Thyroid gland (tissue), 4 donors: ENCODE data around the gene POU6F2. TPM values are rescaled to one million over a fixed set of nuclear protein-coding genes. Genes with fewer than 3 reads are reported as not detected.

Source experiments
- DNase-seq, 2 donors: peaks; one replicate each; pipeline ENCODE4 v3.0.0-alpha.2; 2019
- H3K27ac ChIP-seq, 3 donors: fragments of 200-600 bp; sonication (generic); 1 replicate in 2 of 3; 2 replicates in 1 of 3; pipeline ENCODE4 v1.5.1; 2016 to 2019; ENCODE audit warnings: mild to moderate bottlenecking in 1 of 3, moderate library complexity in 1 of 3
- H3K27me3 ChIP-seq: fragments of 200-600 bp; sonication (generic); one replicate; pipeline ENCODE4 v1.5.1; 2019
- H3K36me3 ChIP-seq, 2 donors: fragments of 200-600 bp; sonication (generic); one replicate each; pipeline ENCODE4 v1.5.1; 2016 to 2019
- H3K4me1 ChIP-seq, 2 donors: fragments of 200-600 bp; sonication (generic); one replicate each; pipeline ENCODE4 v1.5.1; 2017 to 2019
- H3K4me3 ChIP-seq, 3 donors: fragments of 200-600 bp; sonication (generic); replicated peaks in 1 of 3; 1 replicate in 2 of 3; 2 replicates in 1 of 3; pipeline ENCODE4 v1.5.1; 2016; ENCODE audit warnings: mild to moderate bottlenecking in 1 of 3
- H3K9me3 ChIP-seq: fragments of 200-600 bp; sonication (generic); one replicate; pipeline ENCODE4 v1.5.1; 2017
- CTCF ChIP-seq, 6 experiments: fragments of 200-600 bp in 3 of 6; fragments of 450-650 bp in 3 of 6; sonication (generic) in 3 of 6; IDR thresholded peaks; one replicate each; pipeline ENCODE4 v1.5.1; 2016 to 2019; ENCODE audit warnings: antibody characterized with exemption in 6 of 6, mild to moderate bottlenecking in 2 of 6, inconsistent platforms in 1 of 6, moderate library complexity in 1 of 6
- POLR2A ChIP-seq, 2 donors: fragments of 450-650 bp; IDR thresholded peaks; one replicate each; pipeline ENCODE4 v1.6.1; 2017; ENCODE audit warnings: antibody characterized with exemption in 2 of 2, mild to moderate bottlenecking in 2 of 2, moderate library complexity in 1 of 2
- WGBS, 2 donors: methylation state at CpG; one replicate each; pipeline ENCODE4 v1.1.5; 2017; 5-methylcytosine and 5-hydroxymethylcytosine counted together
- intact Hi-C: fragments of 100-400 bp; cut with DNase I; formaldehyde crosslinking; loops from one replicate; pipeline ENCODE4 v1.15.1; 2023
- total RNA-seq, 4 donors: library from RNA; depleted of rRNA; stranded (reverse); fragments of >200 nt; gene quantifications; one replicate each; pipeline ENCODE4 v1.2.3, GENCODE V29; 2016

Gene POU6F2
- total RNA-seq, 4 donors from 2014 or later: 0.33 TPM; not detected in 3

- no peak overlapping the region for H3K4me3 ChIP-seq
- H3K4me1 ChIP-seq: no peaks in the 10 kb centered on the region
- H3K36me3 ChIP-seq: no peaks in the 10 kb centered on the region
- no peak for DNase-seq
- WGBS, 2 donors: 81 to 83% methylated on average over 3 of the region's 3 CpGs
- H3K27me3 ChIP-seq: no peaks in the 10 kb centered on the region
- TF ChIP-seq POLR2A (IDR thresholded peaks at IDR 0.05): no peak
- no peak for TF ChIP-seq CTCF (IDR thresholded peaks at IDR 0.05)
- intact Hi-C loops: no loop called here
- no peak overlapping the region for H3K27ac ChIP-seq
- H3K9me3 ChIP-seq: no peaks in the 10 kb centered on the region
Observed at GRCh38 chr7:39181398-39181797, 203.7 kb downstream of the POU6F2 start.

- no peaks in the 10 kb centered on the region for H3K27me3 ChIP-seq
- no peaks in the 10 kb centered on the region for H3K9me3 ChIP-seq
- no peak overlapping the region for H3K4me3 ChIP-seq
- TF ChIP-seq POLR2A (IDR thresholded peaks at IDR 0.05) (no peak), CTCF (IDR thresholded peaks at IDR 0.05) (no peak)
- H3K36me3 ChIP-seq: no peaks in the 10 kb centered on the region
- intact Hi-C loops: no loop called here
- no peak overlapping the region for H3K27ac ChIP-seq
- DNase-seq: no peak
- 93 to 96% methylated on average over 2 of the region's 2 CpGs for WGBS, 2 donors
- no peaks in the 10 kb centered on the region for H3K4me1 ChIP-seq
Observed at GRCh38 chr7:39183796-39184195, 206.1 kb downstream of the POU6F2 start.

GRCh38 chr7:39184391-39184790, 206.7 kb downstream of the POU6F2 start:
- no peaks in the 10 kb centered on the region for H3K9me3 ChIP-seq
- H3K4me3 ChIP-seq: no peak overlapping the region
- WGBS, 2 donors: 53 to 56% methylated on average over 3 of the region's 3 CpGs
- intact Hi-C loops: no loop called here
- H3K27me3 ChIP-seq: no peaks in the 10 kb centered on the region
- no peak for TF ChIP-seq CTCF (IDR thresholded peaks at IDR 0.05)
- no peak for TF ChIP-seq POLR2A (IDR thresholded peaks at IDR 0.05)
- no peaks in the 10 kb centered on the region for H3K36me3 ChIP-seq
- no peak overlapping the region for H3K27ac ChIP-seq
- no peaks in the 10 kb centered on the region for H3K4me1 ChIP-seq
- no peak for DNase-seq

GRCh38 chr7:39186131-39186530, 208.4 kb downstream of the POU6F2 start:
- TF ChIP-seq POLR2A (IDR thresholded peaks at IDR 0.05) (no peak), CTCF (IDR thresholded peaks at IDR 0.05) (no peak)
- 72 to 82% methylated on average over 2 of the region's 2 CpGs for WGBS, 2 donors
- Histone ChIP-seq H3K27me3 (no peaks in the 10 kb centered on the region), H3K4me1 (no peaks in the 10 kb centered on the region), H3K9me3 (no peaks in the 10 kb centered on the region), H3K27ac (no peak overlapping the region), H3K36me3 (no peaks in the 10 kb centered on the region), H3K4me3 (no peak overlapping the region)
- intact Hi-C loops: no loop called here
- no peak for DNase-seq

GRCh38 chr7:39186671-39187070, 209.0 kb downstream of the POU6F2 start:
- Histone ChIP-seq H3K9me3 (no peaks in the 10 kb centered on the region), H3K27ac (no peak overlapping the region), H3K4me1 (no peaks in the 10 kb centered on the region), H3K4me3 (no peak overlapping the region), H3K27me3 (no peaks in the 10 kb centered on the region), H3K36me3 (no peaks in the 10 kb centered on the region)
- 65 to 66% methylated on average over 4 of the region's 4 CpGs for WGBS, 2 donors
- TF ChIP-seq CTCF (IDR thresholded peaks at IDR 0.05) (no peak), POLR2A (IDR thresholded peaks at IDR 0.05) (no peak)
- intact Hi-C loops: no loop called here
- DNase-seq: no peak
